Posterior cingulate gyrus (tissue), 11 donors: ENCODE measurements around the gene OXLD1.

Experiments
- DNase-seq, 10 donors: peaks; one replicate each; pipeline versions ENCODE4 v3.0.0 to v3.0.0-alpha.2; 2020 to 2021; ENCODE audit warnings: mixed read lengths in 3 of 10
- intact Hi-C: fragments of 100-400 bp; cut with DNase I; formaldehyde crosslinking; loops from one replicate; pipeline ENCODE4 v1.15.1; 2023

OXLD1 gene

DNA sequence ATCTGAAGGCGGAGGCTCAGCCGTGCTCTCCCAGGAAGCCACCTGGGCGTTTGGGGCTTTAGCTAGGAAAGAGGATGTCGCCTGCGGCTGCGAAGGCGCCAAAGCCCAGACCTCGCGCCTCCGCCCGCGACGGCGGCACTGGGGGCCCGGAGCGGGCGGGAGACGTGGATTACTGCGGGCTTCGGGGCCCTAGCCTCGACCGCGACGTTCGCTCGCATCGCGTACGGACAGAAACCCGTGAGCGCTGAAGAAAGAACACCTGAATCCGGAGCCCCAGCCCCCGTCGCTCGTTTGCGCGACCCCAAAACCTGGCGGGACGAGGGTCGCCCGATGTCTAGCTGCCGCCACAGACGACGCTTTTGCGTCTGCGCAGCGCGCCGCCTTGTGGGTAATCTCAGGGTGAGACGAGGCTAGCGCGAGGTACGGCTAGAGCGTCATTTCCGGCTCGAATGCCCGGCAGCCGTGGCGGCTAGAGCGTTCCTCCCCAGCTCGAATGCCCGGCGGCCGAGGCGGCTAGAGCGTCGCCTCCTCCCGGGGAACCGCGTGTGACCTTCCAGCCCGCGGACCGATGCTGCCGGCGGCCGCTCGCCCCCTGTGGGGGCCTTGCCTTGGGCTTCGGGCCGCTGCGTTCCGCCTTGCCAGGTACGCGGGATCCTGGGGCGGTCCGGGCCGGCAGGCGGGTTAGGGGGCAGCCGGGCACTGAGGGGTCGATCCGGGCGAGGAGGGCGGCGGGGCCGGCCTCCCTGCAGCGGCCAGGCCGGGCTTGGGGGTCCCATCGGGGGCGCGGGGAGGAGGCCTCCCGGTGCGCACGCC is 36.7 kb upstream of the OXLD1 start, which contains the start of gene MRPL12:
MRPL12 (plus strand) TSS at position 434 of the 813 bp plus-strand sequence; CDS start at position 569, 135 bp downstream.
- intact Hi-C loops = loop anchor here (1.0 kb wide), 1 partner anchor 19 kb away; the partner anchor contains the start of gene HGS
- peak; percentile 92 to 99 (median 96) for DNase-seq

DNA sequence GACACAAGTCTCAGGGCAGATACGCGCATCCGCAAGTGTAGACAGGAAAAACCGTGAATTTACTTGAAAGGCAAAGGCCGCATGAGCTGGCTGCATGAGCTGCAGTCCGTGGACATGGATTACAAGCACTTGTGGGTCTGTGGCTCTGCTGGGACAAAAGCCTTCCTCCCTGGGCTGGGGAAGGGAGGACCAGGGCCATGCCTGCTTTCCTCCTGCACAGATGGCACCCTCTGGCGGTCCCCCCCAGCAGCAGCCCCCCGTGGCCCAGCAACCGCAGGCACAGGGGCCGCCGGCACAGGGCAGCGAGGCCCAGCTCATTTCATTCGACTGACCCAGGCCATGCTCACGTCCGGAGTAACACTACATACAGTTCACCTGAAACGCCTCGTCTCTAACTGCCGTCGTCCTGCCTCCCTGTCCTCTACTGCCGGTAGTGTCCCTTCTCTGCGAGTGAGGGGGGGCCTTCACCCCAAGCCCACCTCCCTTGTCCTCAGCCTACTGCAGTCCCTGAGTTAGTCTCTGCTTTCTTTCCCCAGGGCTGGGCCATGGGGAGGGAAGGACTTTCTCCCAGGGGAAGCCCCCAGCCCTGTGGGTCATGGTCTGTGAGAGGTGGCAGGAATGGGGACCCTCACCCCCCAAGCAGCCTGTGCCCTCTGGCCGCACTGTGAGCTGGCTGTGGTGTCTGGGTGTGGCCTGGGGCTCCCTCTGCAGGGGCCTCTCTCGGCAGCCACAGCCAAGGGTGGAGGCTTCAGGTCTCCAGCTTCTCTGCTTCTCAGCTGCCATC is 35.1 kb upstream of the OXLD1 start:
- intact Hi-C loops = no loop called here
- DNase-seq = no peak

DNA sequence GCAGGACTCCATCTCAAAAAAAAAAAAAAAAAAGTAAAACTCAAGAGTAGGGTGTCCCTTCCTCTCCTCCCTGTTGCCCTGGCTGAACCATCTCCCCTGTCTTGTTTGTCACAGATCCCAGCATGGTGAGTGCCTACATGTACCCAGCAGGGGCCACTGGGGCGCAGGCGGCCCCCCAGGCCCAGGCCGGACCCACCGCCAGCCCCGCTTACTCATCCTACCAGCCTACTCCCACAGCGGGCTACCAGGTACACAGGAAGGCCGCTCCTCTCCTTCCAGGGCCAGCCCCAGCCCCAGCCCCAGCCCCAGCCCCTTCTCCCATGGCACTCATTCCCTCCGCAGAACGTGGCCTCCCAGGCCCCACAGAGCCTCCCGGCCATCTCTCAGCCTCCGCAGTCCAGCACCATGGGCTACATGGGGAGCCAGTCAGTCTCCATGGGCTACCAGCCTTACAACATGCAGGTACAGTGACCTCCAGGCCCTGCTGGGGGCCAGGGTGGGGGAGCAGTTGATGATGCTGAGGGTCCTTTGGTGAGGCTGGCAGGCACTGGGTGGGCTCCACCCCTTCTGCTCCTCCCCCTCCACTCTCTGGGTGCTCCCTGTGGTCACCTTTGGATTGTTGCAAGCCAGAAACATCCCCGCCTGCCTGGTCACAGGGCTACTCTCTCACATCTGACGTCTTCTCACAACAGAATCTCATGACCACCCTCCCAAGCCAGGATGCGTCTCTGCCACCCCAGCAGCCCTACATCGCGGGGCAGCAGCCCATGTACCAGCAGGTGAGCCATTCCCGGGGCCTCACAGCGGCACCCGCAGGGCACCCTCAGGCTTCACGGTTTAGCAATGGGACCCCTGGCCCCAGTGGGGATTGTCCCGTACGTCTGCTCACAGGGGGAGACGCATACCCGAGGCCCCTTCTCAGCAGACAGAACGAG is 34.2 kb upstream of the OXLD1 start:
- intact Hi-C loops = no loop called here
- DNase-seq = no peak

DNA sequence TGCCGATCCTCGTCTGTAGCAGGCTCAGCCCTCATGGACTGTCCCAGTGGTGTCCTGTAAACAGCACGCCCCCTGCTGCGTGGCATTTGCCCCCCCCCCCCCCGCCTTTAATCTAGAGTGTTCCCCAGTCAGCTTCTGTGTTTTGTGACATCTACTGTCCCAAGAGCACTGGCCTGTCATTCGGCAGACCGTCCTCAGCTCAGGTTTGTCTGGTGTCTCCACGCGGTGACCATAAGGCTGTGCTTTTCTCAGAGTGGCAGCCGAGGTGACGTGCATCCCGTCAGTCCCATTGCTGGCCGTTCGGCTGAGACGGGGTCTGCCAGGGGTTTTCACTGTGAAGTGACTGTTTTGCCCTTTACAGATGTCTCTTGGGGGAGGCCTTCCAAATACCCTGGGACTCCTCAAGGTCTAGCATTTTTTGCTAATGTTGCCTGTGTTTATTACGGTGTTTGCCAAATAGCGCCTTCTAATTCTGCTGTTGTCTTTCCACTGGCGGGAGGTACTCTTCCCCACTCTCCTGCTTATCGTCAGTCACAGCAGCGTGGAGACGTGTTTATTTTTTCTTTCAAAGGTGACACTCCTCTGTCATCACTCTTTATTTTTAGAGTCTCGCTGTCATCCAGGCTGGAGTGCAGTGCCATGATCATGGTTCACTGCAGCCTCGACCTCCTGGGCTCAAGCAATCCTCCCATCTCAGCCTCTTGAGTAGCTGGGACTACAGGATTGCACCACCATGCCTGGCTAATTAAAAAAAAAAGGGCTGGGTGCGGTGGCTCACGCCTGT is 31.0 kb upstream of the OXLD1 start:
- intact Hi-C loops = no loop called here
- DNase-seq = no peak

DNA sequence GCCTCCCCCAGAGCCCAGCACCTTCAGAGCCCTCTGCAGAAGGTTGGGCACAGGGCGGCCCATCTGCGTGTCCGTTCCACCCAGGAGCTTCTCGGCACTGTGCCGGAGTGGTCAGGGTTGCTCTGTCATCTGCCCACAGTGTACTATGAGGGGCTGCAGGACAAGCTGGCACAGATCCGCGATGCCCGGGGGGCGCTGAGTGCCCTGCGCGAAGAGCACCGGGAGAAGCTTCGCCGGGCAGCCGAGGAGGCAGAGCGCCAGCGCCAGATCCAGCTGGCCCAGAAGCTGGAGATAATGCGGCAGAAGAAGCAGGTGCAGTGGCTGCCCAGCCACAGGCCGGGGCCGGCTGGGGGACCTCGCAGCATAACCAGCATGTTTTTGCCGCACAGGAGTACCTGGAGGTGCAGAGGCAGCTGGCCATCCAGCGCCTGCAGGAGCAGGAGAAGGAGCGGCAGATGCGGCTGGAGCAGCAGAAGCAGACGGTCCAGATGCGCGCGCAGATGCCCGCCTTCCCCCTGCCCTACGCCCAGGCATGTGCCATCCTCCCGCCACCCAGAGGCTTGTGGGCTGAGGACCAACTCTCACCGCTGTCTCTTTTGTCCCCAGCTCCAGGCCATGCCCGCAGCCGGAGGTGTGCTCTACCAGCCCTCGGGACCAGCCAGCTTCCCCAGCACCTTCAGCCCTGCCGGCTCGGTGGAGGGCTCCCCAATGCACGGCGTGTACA is 30.0 kb upstream of the OXLD1 start:
- no peak for DNase-seq
- intact Hi-C loops = no loop called here

DNA sequence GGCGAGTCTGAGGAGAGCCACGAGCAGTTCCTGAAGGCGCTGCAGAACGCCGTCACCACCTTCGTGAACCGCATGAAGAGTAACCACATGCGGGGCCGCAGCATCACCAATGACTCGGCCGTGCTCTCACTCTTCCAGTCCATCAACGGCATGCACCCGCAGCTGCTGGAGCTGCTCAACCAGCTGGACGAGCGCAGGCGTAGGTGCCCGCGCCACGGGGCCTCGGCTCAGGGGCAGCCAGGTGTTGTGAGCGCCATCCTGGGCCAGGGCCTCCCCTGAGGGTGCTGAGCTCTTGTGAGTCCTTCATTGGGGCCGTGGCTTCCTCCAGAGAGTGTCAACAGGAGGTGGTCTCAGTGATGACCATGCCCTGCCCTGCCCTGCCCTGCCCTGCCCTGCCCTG is 29.4 kb upstream of the OXLD1 start:
- intact Hi-C loops = no loop called here
- no peak for DNase-seq

DNA sequence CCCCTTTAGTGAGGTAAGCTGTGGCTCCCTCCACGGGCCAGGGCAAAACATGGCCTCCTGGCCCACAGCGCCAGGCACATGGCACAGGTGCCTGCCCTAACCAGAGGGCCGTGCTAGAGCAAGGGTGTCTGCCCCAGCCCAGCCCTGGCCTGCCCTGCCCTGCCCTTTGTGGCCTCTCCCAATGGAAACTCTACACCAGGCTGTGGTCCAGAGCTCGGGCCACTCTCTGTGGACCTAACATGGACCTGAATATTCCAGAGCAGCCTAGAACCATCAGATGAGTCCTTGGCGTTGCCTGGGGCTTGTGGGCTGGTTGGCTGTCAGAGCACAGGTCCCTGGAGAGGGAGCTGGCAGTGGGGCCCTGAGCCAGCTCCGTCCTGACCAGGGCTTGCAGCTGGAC is 28.8 kb upstream of the OXLD1 start:
- intact Hi-C loops = no loop called here
- DNase-seq = no peak

DNA sequence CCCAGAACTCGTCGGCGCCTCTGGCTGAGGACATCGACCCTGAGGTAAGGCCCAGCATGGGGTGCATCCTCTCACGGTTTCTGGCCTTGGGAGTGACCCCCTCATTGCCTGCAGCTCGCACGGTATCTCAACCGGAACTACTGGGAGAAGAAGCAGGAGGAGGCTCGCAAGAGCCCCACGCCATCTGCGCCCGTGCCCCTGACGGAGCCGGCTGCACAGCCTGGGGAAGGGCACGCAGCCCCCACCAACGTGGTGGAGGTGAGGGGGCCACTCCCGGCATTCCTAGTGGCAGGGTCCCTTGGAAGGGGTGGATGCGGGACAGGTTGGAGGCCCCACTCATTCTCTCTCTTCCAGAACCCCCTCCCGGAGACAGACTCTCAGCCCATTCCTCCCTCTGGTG is 28.4 kb upstream of the OXLD1 start:
- intact Hi-C loops = no loop called here

DNA sequence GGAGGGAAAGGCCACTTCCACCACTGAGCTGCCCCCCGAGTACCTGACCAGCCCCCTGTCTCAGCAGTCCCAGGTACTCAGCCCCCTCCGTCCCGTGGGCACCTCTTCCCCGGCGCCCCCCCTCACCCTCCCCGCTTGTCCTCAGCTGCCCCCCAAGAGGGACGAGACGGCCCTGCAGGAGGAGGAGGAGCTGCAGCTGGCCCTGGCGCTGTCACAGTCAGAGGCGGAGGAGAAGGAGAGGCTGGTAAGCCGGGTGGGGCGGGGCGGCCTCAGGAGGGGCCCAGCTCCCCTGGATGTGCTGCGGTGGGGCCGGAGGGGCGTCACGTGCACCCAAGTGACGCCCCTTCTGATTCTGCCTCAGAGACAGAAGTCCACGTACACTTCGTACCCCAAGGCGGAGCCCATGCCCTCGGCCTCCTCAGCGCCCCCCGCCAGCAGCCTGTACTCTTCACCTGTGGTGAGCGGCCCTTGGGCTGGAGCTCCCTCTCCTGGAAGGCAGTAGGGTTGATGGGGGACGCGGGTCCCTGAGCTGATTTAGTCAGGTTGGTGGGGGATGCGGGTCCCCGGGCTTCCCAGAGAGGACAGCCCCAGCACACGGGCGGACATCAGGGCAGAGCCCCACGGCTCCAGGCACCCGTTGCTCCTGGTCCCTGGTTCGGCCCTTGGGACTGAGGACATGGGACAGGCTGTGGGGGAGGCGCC is 27.3 kb upstream of the OXLD1 start:
- intact Hi-C loops = no loop called here
- DNase-seq = no peak

More for the DNA sequence above, 28.4 kb upstream of the OXLD1 start:
- DNase-seq = no peak

DNA sequence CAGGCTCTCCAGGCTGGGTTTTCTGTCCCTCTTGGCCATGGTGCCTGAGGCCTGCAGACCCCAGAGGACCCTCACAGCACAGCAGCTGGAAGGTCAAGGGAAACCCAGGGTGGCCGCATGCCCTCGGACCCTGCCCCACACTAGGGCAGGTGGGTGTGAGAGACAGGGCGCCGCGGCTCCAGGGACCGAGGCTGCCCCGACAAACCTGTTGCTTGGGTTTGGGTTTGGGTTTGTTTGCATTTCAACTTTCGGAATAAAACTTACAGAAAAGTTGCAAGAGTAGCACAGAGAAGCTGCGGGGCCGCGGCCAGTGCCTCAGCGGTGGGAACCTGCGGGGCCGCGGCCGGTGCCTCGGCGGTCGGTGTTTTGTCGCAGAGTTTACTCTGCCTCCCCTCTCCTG is 25.2 kb upstream of the OXLD1 start:
- intact Hi-C loops = no loop called here
- no peak for DNase-seq

DNA sequence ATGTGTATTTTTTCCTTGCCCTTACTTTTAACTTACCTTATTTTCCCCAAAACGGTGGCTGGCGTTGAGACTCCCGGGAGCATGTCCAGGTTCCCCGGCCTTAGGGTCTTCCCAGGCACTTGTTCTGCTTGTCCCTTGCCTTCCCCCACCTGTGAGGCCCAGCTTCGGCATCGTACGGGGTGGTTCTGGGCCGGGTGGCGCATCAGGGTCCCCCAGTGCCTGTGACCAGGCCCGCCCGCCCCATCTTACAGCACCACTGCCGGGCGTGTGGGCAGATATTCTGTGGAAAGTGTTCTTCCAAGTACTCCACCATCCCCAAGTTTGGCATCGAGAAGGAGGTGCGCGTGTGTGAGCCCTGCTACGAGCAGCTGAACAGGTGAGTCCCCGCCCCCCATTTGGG is 24.8 kb upstream of the OXLD1 start:
- no peak for DNase-seq
- intact Hi-C loops = no loop called here

DNA sequence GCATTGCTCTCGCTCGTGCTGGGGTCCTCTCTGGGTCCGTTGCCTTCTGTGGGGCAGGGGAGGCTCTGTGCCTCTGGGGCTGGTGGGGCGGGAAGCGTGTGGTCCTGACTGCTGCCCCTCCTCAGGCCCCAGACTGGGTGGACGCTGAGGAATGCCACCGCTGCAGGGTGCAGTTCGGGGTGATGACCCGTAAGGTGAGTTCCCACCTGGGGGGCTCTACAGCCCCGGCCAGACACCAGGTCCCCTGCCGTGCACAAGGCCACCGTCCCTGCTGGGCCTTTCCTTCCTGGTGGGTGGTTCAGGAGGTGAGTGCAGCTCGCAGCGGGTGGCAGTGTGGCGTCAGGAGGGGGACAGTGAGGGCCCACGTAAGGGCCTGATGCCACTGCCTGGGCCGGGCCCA is 24.1 kb upstream of the OXLD1 start:
- intact Hi-C loops = no loop called here
- no peak for DNase-seq

DNA sequence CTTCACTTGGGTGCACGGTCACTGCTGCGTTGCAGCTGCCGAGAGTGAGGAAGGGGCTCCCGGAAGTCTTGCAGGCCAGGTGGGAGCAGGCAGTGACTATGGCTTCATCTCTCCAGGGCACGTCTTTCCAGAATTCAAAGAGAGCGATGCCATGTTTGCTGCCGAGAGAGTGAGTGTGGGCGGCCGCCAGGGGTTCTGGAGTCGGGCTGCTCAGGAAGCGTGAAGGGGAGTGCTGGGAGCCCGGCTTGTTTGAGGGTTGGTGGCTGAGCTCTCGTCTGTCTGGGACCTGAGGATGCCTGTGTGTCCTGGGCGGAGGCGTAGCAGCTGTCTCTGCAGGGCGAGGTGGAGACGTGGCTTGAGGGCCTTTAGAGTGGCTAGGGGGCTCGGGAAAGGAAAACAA is 23.7 kb upstream of the OXLD1 start:
- intact Hi-C loops = no loop called here
- no peak for DNase-seq

DNA sequence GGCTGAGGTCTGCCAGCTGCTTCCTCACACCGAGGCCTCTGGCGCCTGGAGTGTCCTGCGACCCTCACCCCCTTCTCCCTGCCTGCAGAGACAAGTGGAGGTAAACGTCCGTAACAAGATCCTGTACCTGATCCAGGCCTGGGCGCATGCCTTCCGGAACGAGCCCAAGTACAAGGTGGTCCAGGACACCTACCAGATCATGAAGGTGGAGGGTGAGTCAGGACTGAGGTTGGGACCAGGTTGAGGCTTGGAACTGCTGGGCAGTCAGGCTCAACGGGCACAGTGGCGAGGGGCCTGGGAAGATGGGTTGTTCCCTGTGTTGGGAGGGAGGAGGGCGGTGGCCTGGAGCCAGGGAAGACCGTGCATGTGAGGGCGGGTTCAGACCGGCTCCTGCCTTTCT is 22.2 kb upstream of the OXLD1 start:
- no peak for DNase-seq
- intact Hi-C loops = no loop called here

DNA sequence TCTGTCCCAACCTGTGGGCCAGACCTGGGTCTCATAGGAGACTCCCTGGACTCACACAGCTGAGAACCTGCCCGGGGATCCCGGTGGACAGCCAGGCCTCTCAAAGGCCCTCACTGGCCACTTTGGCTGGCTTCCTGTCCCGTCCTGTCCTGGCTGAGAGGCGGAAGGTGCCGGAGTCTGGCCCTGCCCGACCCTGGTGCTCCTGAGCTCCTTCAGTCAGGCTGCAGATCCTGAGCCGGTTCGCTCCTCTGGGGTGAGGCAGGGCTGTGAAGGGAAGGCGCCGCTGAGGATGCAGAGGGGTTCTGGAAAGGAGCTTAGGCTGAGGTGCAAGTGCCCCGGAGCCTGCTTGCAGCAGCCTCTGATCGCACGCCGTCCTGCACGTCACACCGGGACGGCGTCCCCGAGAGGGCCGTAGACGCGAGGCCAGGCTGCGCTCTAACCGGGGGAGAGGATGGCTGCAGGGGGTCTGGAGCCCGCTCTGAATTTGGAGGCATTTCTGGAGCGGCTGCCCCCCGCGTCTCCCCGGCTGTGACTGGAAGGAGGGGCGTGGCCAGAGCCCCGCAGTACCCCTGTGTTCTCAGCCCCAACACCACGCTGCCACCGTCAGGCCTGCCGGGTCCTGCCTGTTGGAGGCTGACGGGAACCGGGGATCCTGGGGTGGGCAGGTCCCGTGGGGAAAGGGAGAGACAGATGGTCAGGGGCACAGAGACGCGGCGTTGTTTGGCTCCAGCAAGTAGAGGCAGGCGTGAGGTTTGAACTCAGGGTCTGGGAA is 21.6 kb upstream of the OXLD1 start:
- intact Hi-C loops = no loop called here
- no peak for DNase-seq

DNA sequence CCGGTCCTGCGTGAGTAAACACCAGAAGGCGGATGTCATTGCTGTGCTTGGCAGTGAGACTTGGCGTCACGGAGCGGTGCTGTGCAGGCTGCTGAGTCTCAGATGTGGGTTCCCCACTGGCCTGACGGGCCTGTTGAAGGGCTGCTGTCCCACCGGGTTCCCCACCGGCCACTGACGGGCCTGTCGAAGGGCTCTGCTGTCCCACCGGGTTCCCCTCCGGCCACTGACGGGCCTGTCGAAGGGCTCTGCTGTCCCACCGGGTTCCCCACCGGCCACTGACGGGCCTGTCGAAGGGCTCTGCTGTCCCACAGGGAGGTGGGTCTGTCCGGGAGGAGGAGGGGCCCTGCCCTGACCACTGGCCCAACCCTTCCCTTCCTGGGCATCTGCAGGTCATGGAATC is 20.2 kb upstream of the OXLD1 start:
- no peak for DNase-seq
- intact Hi-C loops = no loop called here

DNA sequence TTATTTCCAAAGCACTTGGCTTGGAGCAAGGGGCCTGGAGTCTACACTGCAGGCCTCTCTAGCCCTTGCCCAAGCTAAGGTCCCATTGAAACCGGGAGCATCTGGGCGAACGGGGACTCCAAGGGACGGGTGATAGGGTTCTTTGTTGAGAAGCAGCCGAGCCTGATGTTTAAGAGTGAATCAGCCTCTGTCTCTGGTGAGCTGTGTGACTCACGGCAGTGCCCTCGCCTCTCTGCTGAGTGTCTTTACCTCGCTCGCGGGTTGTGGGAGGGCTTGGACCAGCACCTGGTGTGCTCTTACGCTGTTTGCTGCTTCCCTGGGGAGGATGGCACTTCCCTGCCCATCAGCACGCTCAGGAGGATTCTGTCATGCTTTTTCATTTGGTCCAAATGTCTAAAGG is 18.7 kb upstream of the OXLD1 start:
- no peak for DNase-seq
- intact Hi-C loops = no loop called here

DNA sequence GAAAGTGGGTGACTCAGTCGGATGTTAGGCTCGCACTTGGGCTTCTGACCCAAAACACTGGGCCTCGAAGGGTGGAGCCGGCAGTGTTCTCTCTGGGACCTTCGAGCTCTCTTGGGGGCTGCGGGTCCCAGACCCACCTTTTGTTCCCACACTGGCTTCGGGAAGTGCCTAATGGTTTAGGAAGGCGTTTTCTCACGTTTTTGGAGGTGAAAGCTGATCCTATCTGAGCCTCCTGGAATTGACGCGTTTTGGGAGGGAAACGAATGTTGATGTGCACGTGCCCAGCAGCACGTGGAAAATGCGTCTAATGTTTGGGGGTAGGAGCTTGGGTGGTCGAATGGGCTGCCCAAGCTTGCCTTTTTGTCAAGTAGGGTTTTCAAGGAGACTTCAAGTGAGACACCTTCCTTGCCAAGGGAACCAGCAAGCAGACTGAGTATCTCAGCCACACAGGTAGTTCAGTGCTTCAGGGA is 18.1 kb upstream of the OXLD1 start:
- intact Hi-C loops = loop anchor here (1.0 to 5.0 kb wide), 2 partner anchors 19 to 47 kb away; partner anchors contain the start of genes MRPL12, NPLOC4 and TSPAN10

More for the DNA sequence above, 18.1 kb upstream of the OXLD1 start:
- DNase-seq = no peak
